ENCODE results near the gene TUNAR.
"Not testable (repeated sequence)": the region's sequence is repeated elsewhere in the genome, so short reads cannot be mapped to it uniquely, and the experiment has no call there.

Gene TUNAR

DNA sequence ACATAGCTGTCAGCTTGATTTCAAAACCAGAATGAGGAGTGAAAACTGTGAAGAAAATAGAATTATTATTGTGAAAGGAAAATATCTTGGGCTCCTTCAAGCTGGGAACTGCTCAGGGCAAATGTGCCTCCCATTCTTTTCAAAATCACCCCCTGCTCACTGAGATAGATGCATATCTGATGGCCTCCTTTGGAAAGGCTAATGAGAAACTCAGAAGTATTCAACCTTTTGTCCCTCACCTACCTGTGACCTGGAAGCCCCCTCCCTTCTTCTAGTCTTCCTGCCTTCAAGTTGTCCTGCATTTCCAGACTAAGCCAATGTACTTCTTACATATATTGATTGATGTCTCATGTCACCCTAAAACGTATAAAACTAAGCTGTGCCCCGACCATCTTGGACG lies 81.5 kb downstream of the TUNAR start:
- TF ChIP-seq, protein P1, sequence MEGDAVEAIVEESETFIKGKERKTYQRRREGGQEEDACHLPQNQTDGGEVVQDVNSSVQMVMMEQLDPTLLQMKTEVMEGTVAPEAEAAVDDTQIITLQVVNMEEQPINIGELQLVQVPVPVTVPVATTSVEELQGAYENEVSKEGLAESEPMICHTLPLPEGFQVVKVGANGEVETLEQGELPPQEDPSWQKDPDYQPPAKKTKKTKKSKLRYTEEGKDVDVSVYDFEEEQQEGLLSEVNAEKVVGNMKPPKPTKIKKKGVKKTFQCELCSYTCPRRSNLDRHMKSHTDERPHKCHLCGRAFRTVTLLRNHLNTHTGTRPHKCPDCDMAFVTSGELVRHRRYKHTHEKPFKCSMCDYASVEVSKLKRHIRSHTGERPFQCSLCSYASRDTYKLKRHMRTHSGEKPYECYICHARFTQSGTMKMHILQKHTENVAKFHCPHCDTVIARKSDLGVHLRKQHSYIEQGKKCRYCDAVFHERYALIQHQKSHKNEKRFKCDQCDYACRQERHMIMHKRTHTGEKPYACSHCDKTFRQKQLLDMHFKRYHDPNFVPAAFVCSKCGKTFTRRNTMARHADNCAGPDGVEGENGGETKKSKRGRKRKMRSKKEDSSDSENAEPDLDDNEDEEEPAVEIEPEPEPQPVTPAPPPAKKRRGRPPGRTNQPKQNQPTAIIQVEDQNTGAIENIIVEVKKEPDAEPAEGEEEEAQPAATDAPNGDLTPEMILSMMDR (IDR thresholded peaks at IDR 0.05; ENCODE audit: borderline replicate concordance, control extremely low read depth, extremely low read depth, insufficient read depth, missing control alignments), result no peak
- DNase-seq (ENCODE audit: low spot score), result no peak
- in situ Hi-C loops (cut with MboI; ENCODE audit: low sequenced_read_pairs, unreplicated experiment), result no loop called here

DNA sequence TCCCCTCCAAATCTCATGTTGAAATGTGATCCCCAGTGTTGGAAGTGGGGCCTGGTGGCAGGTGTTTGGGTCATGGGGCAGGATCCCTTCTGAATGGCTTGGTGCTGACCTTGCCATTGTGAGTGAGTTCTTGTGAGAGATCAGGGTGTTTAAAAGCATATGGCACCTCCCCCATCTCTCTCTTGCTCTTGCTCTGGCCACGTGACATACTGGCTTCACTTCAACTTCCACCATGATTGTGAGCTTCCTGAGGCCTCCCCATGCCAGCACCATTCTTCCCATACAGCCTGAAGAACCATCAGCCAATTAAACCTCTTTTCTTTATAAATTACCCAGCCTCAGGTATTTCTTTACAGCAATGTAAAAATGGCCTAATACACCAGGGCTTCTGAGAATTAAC lies 82.7 kb downstream of the TUNAR start:
- in situ Hi-C loops (cut with MboI; ENCODE audit: low sequenced_read_pairs, unreplicated experiment), result no loop called here
- DNase-seq (ENCODE audit: low spot score), result no peak
- TF ChIP-seq, protein P1 (IDR thresholded peaks at IDR 0.05; ENCODE audit: borderline replicate concordance, control extremely low read depth, extremely low read depth, insufficient read depth, missing control alignments), result no peak

DNA sequence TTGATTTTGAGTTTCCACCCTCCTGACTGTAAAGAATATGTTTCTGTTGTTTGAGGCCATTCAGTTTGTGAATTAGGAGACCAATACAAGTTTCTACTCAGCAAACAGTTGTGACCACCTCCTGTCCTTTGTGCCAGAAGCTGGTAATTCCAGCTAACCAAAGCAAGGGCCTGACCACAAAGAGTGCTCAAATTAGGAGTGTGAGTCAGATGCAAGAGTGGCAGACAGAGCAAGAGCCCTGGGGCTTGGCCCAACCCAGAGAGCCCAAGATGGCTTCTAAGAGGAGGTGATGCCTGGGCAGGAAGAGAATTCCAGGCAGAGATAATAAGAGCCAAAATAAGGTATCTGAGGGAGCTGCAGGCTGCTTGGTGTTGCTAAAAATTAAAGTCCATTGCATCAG lies 84.8 kb downstream of the TUNAR start:
- in situ Hi-C loops (cut with MboI; ENCODE audit: low sequenced_read_pairs, unreplicated experiment), result no loop called here
- DNase-seq (ENCODE audit: low spot score), result no peak
- TF ChIP-seq, protein P1 (IDR thresholded peaks at IDR 0.05; ENCODE audit: borderline replicate concordance, control extremely low read depth, extremely low read depth, insufficient read depth, missing control alignments), result no peak

DNA sequence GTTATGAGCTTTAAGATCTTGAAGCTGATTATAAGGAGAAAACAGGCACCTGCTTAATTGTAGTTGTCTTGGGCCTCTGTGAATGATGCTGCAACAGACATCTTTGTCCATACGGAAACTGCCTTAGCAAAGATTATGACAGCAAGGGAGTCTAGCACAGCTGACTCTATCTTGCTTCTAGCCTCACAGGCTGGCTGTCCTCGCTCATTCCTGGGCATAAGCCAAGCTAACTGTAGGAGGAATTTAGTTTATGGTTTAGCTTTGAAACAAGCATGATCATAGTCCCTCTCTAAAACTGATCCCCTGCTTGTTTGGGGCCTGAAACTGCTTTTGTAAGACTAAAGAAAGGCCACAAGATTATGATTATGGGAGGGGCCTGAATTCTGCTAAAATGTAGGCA lies 88.3 kb downstream of the TUNAR start:
- TF ChIP-seq, protein P1 (IDR thresholded peaks at IDR 0.05; ENCODE audit: borderline replicate concordance, control extremely low read depth, extremely low read depth, insufficient read depth, missing control alignments), result no peak
- DNase-seq (ENCODE audit: low spot score), result no peak
- in situ Hi-C loops (cut with MboI; ENCODE audit: low sequenced_read_pairs, unreplicated experiment), result no loop called here

DNA sequence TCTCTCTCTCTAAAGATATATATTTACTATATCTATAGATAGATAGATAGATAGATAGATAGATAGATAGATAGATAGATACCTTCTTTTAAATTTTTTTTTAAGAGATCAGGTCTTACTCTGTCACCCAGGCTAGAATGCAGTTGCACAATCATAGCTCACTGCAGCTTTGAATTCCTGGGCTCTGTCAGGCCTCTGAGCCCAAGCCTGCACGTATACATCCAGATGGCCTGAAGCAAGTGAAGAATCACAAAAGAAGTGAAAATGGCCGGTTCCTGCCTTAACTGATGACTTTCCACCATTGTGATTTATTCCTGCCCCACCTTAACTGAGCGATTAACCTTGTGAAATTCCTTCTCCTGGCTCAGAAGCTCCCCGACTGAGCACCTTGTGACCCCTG lies 91.4 kb downstream of the TUNAR start:
- in situ Hi-C loops (cut with MboI; ENCODE audit: low sequenced_read_pairs, unreplicated experiment); DNase-seq (ENCODE audit: low spot score): not testable (repeated sequence)
